Activated T-cell treated with anti-CD3 and anti-CD28 coated beads, Interleukin-2, amount 50 U/mL, for 1 hour (primary cell): ENCODE results near the gene NIPSNAP2.
A peak's percentile ranks its signal among the peaks of the same experiment; 100 is the strongest.
"Not testable (repeated sequence)": the region's sequence is repeated elsewhere in the genome, so short reads cannot be mapped to it uniquely, and the experiment has no call there.

ENCODE experiments used
- DNase-seq: peaks from one replicate; pipeline ENCODE4 v3.0.0-alpha.2; 2020

Gene NIPSNAP2

GRCh38 chr7:55977831-55978230 lies 13.4 kb downstream of the NIPSNAP2 start:
- DNase-seq, result no peak

- no peak for DNase-seq
Observed at GRCh38 chr7:55980266-55980665, 15.9 kb downstream of the NIPSNAP2 start.

GRCh38 chr7:55983537-55983936 lies 19.2 kb downstream of the NIPSNAP2 start:
- no peak for DNase-seq

- DNase-seq, result no peak
Observed at GRCh38 chr7:55992346-55992745, 28.0 kb downstream of the NIPSNAP2 start.

- DNase-seq, result no peak
Observed at GRCh38 chr7:55996856-55997500, 32.6 kb downstream of the NIPSNAP2 start.

- no peak for DNase-seq
Observed at GRCh38 chr7:56003749-56004148, 39.4 kb downstream of the NIPSNAP2 start.

GRCh38 chr7:56007167-56007652 lies 42.8 kb downstream of the NIPSNAP2 start:
- no peak for DNase-seq

GRCh38 chr7:56007891-56008290 lies 43.5 kb downstream of the NIPSNAP2 start:
- DNase-seq, result no peak

- DNase-seq, result no peak
Observed at GRCh38 chr7:56009695-56010094, 45.3 kb downstream of the NIPSNAP2 start.

- DNase-seq, result not testable (repeated sequence)
Observed at GRCh38 chr7:56017015-56017414, 52.6 kb downstream of the NIPSNAP2 start.

GRCh38 chr7:56019501-56019900 lies 55.1 kb downstream of the NIPSNAP2 start:
- DNase-seq, result no peak

GRCh38 chr7:56023500-56023899 lies 59.1 kb downstream of the NIPSNAP2 start:
- no peak for DNase-seq

- no peak for DNase-seq
Observed at GRCh38 chr7:56026538-56026937, 62.2 kb downstream of the NIPSNAP2 start.

GRCh38 chr7:56028942-56029630 lies 64.7 kb downstream of the NIPSNAP2 start:
- no peak for DNase-seq

- DNase-seq, result no peak
Observed at GRCh38 chr7:56030340-56030739, 66.0 kb downstream of the NIPSNAP2 start.

GRCh38 chr7:56031556-56031955 lies 67.2 kb downstream of the NIPSNAP2 start:
- DNase-seq, result not testable (repeated sequence)

GRCh38 chr7:56032578-56032977 lies 68.2 kb downstream of the NIPSNAP2 start:
- not testable (repeated sequence) for DNase-seq

- peak; percentile 81 for DNase-seq
Observed at GRCh38 chr7:56033671-56034432, 69.5 kb downstream of the NIPSNAP2 start.

- no peak for DNase-seq
Observed at GRCh38 chr7:56040730-56041129, 76.3 kb downstream of the NIPSNAP2 start.

GRCh38 chr7:56045758-56046157 lies 81.4 kb downstream of the NIPSNAP2 start:
- not testable (repeated sequence) for DNase-seq

- DNase-seq, result no peak
Observed at GRCh38 chr7:56046721-56047445, 82.5 kb downstream of the NIPSNAP2 start.

- not testable (repeated sequence) for DNase-seq
Observed at GRCh38 chr7:56047446-56048116, 83.2 kb downstream of the NIPSNAP2 start.
